GM19238 (cell line): ENCODE data around the gene PRIM1.
A peak's percentile ranks its signal among the peaks of the same experiment; 100 is the strongest.
"Not testable (repeated sequence)": the region's sequence is repeated elsewhere in the genome, so short reads cannot be mapped to it uniquely, and the experiment has no call there.

Experiments
- DNase-seq: peaks from one replicate; pipeline ENCODE4 v3.0.0; 2011; ENCODE audit warnings: low spot score; ENCODE audit not compliant: insufficient read length

The PRIM1 gene

DNA sequence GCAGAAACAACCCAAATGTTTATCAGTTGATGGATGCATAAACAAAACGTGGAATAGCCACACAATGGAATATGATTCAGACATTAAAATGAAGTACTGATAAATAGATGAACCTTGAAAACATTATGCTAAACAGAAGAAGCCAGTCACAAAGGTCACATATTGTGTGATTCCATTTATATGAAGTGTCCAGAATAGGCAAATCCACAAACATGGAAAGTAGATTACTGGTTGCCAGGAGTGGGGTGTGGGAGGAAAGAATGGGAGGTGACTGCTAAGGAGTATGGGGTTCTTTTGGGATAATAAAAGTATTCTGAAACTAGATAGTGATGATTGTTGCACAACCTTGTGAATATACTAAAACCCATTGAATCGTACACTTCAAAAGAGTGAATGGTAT lies 9.7 kb upstream of the PRIM1 start:
- DNase-seq: no peak

DNA sequence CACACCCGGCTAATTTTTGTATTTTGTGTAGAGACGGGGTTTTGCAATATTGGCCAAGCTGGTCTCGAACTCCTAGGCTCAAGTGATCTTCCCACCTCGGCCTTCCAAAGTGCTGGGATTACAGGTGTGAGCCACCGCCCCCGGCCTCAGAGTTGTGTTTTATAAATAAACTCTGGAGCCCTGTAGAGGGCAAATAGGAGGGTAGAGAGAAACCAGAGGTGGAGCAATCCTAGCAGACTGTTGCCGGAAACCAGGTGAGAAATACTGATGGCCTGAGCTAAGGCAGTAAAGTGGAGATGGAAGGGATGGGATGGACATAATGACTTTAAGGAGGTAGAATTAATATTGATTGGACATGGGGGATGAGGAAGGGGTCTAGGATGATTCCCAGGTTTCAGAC lies 8.3 kb upstream of the PRIM1 start:
- no peak for DNase-seq

DNA sequence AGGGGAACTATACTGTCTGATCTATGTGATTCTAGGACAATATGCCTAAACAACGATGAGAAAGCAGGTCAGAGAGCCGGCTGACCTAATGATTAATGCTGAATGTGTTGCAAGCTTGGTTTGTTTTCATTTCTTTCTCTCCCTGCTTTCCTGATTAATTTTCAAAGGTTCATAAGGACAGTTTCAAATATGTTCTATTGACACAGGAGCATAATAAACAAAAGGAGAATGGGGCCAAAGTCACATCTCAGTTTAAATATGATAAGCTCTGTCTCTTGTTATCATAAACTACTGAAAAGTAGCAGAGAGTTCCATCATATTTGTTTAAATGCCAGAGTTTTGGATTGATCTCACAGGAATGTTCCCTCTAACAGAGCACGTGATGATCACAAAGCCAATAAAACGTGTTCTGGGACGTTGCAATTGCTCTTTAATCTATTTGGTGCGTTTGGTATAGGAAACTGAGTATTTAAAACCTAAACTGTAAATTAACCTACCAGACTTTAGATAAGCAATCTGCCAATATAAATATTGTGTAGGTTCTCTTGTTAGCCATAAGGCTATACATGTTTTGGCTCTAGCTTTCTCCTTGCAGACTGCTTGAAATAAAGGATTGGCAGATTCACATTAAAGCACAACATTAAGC lies 7.3 kb upstream of the PRIM1 start:
- DNase-seq: no peak

DNA sequence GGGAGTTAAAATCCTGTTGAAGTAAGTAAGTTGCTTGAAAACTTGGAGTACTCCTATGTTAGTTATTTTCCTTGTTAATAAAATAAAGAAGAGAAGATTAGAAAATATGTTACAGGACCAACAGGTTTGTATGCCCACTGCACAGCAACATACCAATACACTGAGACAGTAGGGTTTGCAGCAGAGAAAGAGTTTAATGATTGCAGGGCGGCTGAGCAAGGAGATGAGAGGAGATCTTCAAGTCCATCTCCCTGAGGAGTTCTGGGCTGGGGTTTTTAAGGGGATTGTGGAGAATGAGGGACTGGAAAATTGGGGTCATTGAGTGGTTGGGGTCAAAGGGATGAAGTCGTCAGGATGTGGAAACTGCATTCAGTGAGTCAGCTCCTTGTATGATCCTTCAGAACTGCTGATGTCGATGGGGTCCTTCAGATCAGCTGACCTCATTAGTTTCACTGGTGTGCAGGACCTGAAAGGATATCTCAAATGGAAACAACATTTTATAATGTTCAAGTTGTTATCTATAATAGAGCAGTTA lies 6.7 kb upstream of the PRIM1 start:
- no peak for DNase-seq

DNA sequence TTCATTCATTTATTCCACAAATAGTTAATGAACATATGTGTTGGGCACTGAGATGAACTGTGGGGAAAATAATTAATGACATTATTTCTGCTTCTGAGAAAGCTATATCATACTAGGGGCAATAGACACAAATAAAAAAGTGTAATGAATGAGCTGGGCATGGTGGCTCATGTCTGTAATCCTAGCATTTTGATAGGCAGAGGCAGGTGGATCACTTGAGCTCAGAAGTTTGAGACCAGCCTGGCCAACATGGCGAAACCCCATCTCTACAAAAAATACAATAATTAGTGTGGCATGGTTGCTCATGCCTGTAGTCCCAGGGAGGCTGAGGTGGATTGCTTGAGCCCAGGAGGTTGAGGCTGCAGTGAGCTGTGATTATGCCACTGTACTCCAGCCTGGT lies 5.8 kb upstream of the PRIM1 start:
- not testable (repeated sequence) for DNase-seq

DNA sequence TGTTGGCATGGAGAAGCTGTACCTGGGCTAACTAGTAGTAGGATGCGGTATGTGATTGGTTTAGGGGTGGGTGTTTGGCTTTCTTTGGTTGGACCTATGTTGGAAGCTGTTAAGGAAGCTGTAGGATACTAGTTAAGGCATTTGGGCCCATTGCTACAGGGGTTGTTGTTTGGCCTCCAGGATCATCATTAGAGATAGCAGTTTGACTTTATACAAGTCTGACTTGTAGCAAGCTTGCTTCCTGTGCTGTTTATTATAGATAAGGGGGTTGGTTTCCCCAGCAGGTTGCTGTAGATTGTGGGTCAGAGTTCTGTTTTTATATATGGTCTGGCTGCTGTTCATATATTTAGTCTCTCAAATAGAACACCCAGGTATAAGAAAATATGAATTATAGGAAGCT lies 1.4 kb upstream of the PRIM1 start:
- DNase-seq: no peak

DNA sequence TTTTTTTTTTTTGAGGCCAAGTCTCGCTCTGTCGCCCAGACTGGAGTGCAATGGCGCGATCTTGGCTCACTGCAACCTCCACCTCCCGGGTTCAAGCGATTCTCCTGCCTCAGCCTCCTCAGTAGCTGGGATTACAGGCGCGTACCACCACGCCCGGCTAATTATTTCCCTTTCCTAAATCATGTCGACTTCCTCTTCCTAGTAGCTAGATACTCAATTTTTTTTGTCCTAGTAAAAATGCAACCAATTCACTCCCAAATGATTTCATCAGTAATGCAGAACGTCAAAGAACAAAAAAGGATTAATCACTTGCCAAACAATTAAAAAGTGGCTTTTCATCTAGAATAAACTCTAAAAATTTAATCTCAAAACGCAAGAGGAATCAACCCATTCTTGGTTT lies 1.5 kb downstream of the PRIM1 start:
- not testable (repeated sequence) for DNase-seq

DNA sequence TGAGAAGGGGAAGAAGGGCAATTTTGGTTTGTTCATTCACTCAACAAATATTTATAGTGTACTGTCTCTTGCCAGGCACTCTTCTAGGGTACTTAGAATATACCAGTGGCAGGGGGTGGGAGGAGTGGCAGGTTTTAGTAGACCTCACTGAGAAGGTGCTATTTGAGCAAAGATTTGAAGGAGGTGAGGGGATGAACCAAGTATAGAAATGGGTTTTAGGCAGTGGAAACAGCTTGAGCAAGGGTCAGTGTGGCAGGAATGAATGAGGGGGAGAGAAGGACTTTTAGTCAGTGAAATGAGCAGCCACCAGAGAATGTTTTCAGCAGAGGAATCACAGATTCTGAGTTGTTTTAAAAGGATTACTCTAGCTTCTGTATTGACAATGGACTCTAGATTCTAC lies 2.3 kb downstream of the PRIM1 start:
- DNase-seq: no peak

DNA sequence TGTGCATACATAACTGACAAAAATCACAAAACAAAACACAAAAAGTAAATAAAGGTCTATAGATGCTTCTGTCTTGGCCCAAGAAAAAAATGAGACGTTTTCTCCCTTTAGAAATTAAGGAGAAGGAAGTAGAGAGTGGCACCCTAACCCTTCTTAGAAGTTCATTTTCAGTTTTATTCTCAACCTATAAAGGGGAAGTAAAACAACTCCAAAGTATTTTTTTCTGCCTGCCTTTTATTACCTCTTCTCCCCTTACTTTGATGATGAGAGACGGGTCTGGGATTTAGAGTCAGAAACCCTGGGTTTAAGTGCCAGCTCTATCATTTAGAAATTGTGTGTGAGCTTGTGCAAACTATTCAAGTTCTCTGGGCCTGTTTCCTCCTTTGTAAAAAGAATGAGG lies 2.8 kb downstream of the PRIM1 start:
- no peak for DNase-seq

DNA sequence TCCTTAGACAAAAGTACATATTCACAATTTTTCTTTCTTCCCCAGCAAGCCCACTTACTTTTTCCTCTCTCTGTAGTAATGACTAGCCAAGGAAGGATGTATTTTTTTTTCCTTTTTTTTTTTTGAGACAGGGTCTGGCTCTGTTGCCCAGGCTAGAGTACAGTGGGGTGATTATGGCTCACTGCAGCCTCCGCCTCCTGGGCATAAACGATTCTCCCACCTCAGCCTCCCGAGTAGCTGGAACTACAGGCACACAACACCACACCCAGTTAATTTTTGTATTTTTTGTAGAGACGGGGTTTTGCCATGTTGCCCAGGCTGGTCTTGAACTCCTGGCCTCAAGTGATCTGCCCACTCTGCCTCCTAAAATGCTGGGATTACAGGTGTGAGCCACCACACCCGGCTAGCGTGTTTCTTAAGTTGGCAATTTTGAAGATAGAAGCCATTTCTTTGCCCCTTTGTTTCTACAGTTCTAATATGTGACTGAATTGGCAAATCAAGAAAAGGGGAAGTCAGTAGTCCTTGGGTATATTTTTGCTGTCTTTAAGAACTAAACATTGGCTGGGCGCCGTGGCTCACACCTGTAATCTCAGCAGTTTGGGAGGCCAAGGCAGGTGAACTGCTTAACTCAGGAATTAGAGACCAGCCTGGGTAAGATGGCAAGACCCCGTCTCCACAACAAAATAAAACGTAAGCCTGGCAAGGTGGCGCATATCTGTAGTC lies 23.8 kb downstream of the PRIM1 start:
- DNase-seq: no peak

DNA sequence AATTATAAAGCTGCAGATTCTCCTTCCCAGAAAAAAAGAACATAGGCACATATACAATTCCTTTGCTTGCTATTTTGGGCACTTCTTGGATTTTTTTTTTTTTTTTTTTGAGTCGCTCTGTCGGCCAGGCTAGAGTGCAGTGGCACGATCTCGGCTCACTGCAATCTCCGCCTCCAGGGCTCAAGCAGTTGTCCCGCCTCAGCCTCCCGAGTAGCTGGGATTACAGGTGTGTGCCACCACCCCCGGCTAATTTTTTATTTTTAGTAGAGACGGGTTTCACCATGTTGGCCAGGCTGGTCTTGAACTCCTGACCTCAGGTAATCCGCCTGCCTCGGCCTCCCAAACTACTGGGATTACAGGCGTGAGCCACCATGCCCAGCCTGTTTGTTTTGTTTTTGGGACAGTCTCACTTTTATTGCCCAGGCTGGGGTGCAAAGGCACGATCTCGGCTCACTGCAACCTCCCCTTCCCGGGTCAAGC lies 25.9 kb downstream of the PRIM1 start:
- not testable (repeated sequence) for DNase-seq

DNA sequence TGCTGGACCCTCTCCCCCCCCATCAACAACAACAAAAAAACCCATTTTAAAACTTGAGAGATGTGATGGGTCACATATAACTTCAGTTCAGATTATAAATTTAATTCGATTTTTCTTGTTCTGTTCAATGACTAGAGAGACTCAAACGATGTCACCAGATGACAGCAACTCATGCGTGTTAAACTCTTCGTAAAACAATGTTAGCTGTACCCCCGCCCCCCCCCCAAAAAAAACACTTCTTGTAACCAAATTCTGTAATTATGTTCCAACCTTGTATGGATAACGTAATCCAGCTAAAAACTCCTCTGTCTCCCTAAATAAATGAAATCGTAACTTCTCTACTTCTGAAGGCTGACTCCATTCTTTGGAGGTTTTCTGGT lies 26.4 kb downstream of the PRIM1 start:
- no peak for DNase-seq

DNA sequence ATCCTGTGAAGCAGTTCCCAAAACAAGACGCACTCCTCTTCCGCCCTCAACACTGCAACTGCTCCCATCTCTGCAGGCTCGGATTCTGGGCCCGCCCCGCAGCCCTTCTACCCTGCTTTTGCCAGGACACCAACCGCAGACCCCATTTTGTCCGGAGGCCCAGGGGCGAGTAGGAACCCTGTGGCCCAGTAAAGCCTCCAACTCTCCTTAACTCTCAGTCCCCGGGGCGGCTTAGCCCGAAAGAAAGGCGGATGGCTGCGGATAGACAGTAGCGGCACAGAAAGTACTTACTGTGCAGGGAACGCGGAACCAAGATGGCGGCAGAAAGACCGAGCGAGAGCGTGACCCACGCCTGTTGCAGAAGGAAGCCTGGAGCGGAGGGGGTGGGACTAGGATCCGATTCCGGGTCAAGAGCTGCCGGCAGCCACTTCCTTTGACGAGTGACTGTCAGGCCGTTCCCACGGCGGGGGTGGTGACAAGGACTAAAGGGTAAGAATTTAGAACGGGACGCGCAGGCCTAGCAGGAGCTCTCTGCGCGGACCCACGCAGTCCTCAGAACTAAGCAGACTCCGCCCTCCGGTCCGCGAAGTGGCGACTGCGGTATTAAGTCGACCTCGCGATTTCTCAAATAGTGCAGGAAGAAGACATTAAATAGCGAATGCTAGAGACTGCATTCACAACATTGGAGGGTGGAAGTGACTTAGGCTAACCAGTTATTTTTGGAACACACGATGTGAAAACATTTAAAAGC lies 27.0 kb downstream of the PRIM1 start, which contains the start of gene NACA:
Gene NACA, minus strand, starts transcription at position 328 of the 751 bp plus-strand sequence. CDS start 778 bp downstream, outside the sequence.
- DNase-seq: peak; percentile 97

DNA sequence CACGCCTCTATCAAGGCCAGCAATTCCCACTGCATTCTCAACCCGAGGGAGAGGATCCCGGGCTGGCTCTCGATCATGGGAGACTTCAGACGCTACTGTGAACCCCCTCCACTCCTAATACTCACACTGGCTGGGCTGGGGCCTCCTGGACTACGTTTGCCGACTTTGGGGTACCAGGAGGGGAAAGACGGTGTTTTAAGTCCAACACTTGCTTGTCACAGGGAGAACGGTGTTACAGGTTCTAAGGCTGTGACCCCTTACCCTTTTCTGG lies 27.5 kb downstream of the PRIM1 start:
- no peak for DNase-seq

DNA sequence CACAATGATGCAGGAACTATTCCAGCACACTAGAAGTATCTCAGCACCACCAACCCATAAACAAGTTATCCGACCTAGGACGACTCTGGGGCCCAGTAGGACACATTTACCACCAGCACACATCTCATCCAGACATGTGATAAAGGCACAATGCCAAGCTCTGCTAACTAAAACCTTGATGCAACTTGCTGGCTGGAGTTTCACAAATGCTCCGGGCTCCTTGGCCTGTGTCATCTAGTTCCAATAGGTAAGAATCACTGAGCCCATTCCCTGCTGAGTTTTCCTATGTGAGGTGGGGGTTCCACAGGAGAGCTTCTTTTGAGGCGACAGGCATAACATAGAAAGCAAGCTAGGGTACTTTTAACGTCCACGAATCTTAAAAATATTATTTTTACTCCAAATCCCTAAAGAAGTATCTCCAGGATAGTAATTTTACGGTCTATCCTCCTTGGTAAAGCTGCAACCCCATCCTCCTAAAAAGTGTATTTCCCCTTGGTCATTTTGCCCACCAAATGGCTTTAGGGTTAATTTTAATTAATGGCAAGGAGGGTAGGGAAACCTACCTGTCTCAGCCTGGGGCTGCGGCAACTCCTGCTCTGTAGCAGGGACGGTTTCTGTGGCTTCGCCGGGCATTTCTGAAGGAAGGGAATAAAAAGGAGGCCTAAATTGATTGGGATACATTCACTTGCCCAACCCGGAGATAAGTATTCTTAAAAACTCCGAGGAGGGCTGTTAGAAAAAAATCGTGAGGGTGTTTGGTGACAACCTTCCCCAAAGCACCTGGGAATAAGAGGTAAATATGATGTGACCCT lies 28.0 kb downstream of the PRIM1 start:
- no peak for DNase-seq

DNA sequence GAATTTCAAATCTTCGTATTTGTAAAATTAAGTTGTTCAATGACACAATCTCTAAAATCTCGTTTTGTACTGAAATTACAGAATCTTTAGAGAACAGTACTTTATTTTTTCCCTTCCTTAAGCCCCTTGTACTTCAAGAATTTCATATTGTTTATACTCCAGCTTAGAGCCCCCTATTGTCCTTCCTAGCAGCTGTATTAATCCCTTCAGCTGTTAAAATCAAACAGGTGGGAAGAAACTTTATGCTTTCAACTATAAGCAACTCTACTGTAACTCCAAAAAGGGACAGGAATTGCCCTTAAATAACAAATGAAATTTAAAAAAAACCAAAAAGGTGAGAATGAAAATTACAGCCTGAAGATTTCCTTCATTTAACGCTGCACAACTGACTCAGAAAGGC lies 28.8 kb downstream of the PRIM1 start:
- no peak for DNase-seq

DNA sequence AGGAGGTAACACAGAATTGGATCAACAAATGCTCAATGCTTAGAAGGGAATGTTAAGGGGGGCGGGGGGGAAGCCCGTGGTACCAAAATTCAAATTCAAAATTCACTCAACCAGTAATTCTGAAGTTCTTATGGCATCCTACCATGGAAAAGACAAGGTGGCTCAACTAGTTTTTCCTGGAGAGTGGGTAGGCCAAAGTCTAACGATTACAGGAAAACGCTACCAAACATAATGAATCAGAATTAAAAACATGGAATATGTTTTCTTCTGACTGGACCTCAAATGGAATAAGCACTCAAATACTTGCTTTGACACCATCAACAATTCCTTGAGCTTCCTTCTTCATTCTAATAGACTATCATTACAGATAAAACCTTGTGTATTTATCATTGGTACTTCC lies 29.3 kb downstream of the PRIM1 start:
- no peak for DNase-seq

DNA sequence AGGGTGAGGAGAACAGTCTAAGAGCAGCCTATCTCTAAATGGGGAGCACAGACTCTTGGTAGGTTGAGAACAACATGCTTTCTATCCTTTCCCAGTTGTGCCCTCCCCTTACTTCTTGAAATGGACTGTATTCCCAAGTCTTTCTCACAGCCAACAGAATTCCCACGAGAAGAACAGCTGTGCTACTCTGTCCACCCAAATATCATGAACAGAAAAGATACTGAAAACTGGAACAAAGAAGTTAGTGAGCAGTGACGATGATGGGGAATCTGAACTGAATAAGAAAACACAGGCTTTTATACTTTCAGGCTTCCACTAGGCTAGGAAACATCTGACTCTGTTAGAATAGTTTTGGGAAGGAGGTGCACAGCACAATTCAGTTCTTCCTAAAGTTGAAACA lies 30.4 kb downstream of the PRIM1 start:
- DNase-seq: no peak

DNA sequence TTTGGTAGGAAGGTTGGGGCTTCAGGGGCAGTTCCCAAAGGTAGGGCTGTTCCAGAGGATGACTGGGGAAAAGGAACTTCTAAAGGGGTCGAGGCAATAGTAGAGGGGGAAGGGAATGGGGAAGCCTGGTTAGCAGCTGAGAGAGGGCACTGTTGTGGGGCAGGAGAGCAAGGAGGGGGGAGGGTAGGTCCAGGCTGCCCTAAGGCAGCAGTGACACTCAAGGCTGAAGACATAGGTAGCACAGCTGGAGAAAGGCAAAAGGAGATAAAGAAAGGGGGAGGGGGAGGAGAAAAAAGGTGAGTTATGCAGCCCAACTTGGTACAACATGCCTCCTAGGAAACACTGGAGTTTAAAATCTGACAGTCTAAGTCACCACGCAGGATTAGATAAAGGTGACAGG lies 30.9 kb downstream of the PRIM1 start:
- no peak for DNase-seq

DNA sequence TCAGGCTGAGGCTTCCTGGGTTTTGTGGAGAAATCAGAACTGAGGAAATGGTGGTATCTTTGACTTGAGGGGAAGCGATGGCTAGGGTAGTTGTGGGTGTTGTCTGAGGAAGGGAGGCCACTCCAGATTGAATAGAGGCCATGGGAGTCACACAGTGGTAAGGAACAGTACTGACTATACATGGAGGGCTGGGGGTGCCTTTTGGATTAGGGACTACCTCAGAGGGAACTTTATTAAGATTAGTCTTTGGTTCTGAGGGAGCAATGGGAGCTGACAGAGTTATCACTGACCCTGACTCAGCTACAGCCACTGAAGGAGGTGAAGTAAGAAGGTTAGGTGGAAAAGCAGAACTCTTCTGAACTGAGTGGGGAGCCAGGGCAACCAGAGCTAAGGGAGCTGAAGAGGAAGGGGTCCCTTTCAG lies 31.4 kb downstream of the PRIM1 start:
- DNase-seq: no peak

DNA sequence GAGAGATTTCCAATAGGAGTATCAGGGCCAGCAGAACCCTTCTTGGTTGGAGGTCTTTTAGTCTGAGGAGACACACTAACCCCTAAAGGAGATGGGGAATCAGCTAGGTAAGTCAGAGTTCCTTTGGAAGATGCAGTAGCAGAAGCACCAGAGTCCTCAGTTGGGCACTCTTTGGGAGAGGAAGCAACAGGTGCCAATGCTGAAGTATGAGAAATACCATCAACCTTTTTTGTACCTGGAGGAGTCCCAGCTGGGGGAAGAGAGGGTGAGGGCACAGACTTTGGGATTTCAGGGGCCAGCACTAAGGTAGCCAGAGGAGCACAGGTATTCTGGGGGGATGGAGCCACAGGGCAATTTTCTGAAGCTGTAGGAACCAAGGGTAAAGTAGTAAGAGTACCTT lies 33.1 kb downstream of the PRIM1 start:
- DNase-seq: no peak

DNA sequence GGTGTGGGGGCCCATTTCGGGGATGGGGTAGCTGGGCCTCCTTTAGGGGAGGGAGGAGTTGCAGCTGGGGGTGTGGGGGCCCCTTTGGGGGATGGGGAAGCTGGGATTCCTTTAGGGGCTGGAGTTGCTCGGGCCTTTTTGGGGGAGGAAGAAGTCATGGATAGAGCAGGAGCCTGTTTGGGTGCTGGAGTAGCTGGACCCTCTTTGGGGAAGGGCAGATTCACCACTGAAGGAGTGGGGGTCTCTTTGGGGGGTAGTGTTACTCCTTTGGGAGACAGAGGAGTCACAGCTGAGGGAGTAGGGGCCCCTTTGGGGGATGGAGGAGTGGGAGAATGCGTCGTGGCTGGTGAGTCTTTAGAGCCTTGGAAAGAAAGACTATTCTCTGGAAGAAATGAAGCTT lies 33.5 kb downstream of the PRIM1 start:
- no peak for DNase-seq
